ENCODE results near the gene IL17F. TPM values are rescaled to one million over a fixed set of nuclear protein-coding genes. Genes with fewer than 3 reads are reported as not detected.

IL17F gene
- total RNA-seq, 1 experiment from 2014 or later = not detected

GRCh38 chr6:52210227-52210626 is 34.1 kb downstream of the IL17F start:
- H3K36me3 ChIP-seq (ENCODE audit: control insufficient read depth in 1 of 2, insufficient read depth in 2 of 2, low read length in 2 of 2) = no peaks in the 10 kb centered on the region
- H3K4me1 ChIP-seq (ENCODE audit: control insufficient read depth in 1 of 2, insufficient read depth in 2 of 2, low read length in 2 of 2) = no peaks in the 10 kb centered on the region
- POLR2A ChIA-PET = no interaction called here
- H4K20me1 ChIP-seq (ENCODE audit: insufficient read depth) = no peaks in the 10 kb centered on the region
- no peak for ATAC-seq
- no peaks in the 10 kb centered on the region for H3K9me3 ChIP-seq (ENCODE audit: control insufficient read depth in 1 of 2, insufficient read depth in 1 of 2, low read depth in 1 of 2, low read length in 2 of 2)
- BruUV-seq (replicated peaks) = no TSS peak
- no peak overlapping the region for H2AFZ ChIP-seq (ENCODE audit: low read depth, low read length, poor library complexity, severe bottlenecking)
- no peaks in the 10 kb centered on the region for H3K79me2 ChIP-seq (ENCODE audit: insufficient read depth, low read length)
- TF ChIP-seq CBX3 (IDR thresholded peaks at IDR 0.05; ENCODE audit: low read depth) = no peak
- TF ChIP-seq TCF7L2 (IDR thresholded peaks at IDR 0.05; ENCODE audit: borderline replicate concordance, extremely low read depth, insufficient read depth, insufficient read length) = no peak
- TF ChIP-seq EGR1 (IDR thresholded peaks at IDR 0.05; ENCODE audit: low read depth) = no peak
- TF ChIP-seq ZNF274 (IDR thresholded peaks at IDR 0.05; ENCODE audit: low read depth, low read length) = no peak
- no peak for TF ChIP-seq SP1 (IDR thresholded peaks at IDR 0.05; ENCODE audit: low read depth)
- no peak for TF ChIP-seq SIN3A (IDR thresholded peaks at IDR 0.05; ENCODE audit: low read depth)
- TF ChIP-seq EZH2 (IDR thresholded peaks at IDR 0.05) = no peak
- TF ChIP-seq POLR2AphosphoS5 (IDR thresholded peaks at IDR 0.05; ENCODE audit: low read depth, low read length) = no peak
- TF ChIP-seq ATF3 (IDR thresholded peaks at IDR 0.05) = no peak
- TF ChIP-seq MAX (IDR thresholded peaks at IDR 0.05) = no peak
- H3K4me3 ChIP-seq (replicated peaks in 1 of 2; ENCODE audit: low read depth in 1 of 2, low read length in 2 of 2) = no peak overlapping the region
- DNase-seq (ENCODE audit: low read depth, low spot score) = no peak
- RAD21 ChIA-PET (ENCODE audit: low non-redundant PET in 1 of 2, low total read pairs in 2 of 2, uncharacterized antibody in 2 of 2, unreplicated experiment in 2 of 2) = no interaction called here
- no peak overlapping the region for H3K4me2 ChIP-seq (ENCODE audit: low read length)
- no peak overlapping the region for H3K9ac ChIP-seq (ENCODE audit: low read length)
- no peak overlapping the region for H3K27ac ChIP-seq (ENCODE audit: low read depth, low read length)
- CTCF ChIA-PET = no interaction called here
- intact Hi-C loops (cut with micrococcal nuclease) = no loop called here
- peaks cover 22% of the 10 kb centered on the region for H3K27me3 ChIP-seq (ENCODE audit: insufficient read depth, low read length)
- H3K9me2 ChIP-seq (ENCODE audit: insufficient read depth) = no peaks in the 10 kb centered on the region

GRCh38 chr6:52209770-52210169 is 34.5 kb downstream of the IL17F start:
- no peaks in the 10 kb centered on the region for H4K20me1 ChIP-seq (ENCODE audit: insufficient read depth)
- TF ChIP-seq ELF1 (IDR thresholded peaks at IDR 0.05; ENCODE audit: borderline replicate concordance, low read depth) (no peak), EGR1 (IDR thresholded peaks at IDR 0.05; ENCODE audit: low read depth) (no peak), EZH2phosphoT487 (IDR thresholded peaks at IDR 0.05; ENCODE audit: borderline replicate concordance) (no peak), SRF (IDR thresholded peaks at IDR 0.05; ENCODE audit: low read depth) (no peak), SIN3A (IDR thresholded peaks at IDR 0.05; ENCODE audit: low read depth) (no peak), CTCF (IDR thresholded peaks at IDR 0.05 in 2 of 3, conservative IDR thresholded peaks at IDR 0.05 in 1 of 3; ENCODE audit: borderline replicate concordance in 1 of 3, insufficient read depth in 1 of 3, low read depth in 2 of 3, low read length in 2 of 3) (no peak), RAD21 (IDR thresholded peaks at IDR 0.05; ENCODE audit: low read depth) (no peak), MAX (IDR thresholded peaks at IDR 0.05) (no peak), CBX3 (IDR thresholded peaks at IDR 0.05; ENCODE audit: low read depth) (no peak), REST (IDR thresholded peaks at IDR 0.05; ENCODE audit: low read depth) (no peak)

More at GRCh38 chr6:52209770-52210169, 34.5 kb downstream of the IL17F start:
- DNase-seq (ENCODE audit: low read depth, low spot score) (no peak), ATAC-seq (no peak)
- Histone ChIP-seq H3K4me2 (ENCODE audit: low read length) (no peak overlapping the region), H3K9me3 (ENCODE audit: control insufficient read depth in 1 of 2, insufficient read depth in 1 of 2, low read depth in 1 of 2, low read length in 2 of 2) (no peaks in the 10 kb centered on the region), H3K4me3 (replicated peaks in 1 of 2; ENCODE audit: low read depth in 1 of 2, low read length in 2 of 2) (no peak overlapping the region), H2AFZ (ENCODE audit: low read depth, low read length, poor library complexity, severe bottlenecking) (no peak overlapping the region), H3K27ac (ENCODE audit: low read depth, low read length) (no peak overlapping the region), H3K27me3 (ENCODE audit: insufficient read depth, low read length) (peaks cover 22% of the 10 kb centered on the region), H3K9ac (ENCODE audit: low read length) (no peak overlapping the region), H3K4me1 (ENCODE audit: control insufficient read depth in 1 of 2, insufficient read depth in 2 of 2, low read length in 2 of 2) (no peaks in the 10 kb centered on the region), H3K36me3 (ENCODE audit: control insufficient read depth in 1 of 2, insufficient read depth in 2 of 2, low read length in 2 of 2) (no peaks in the 10 kb centered on the region), H3K79me2 (ENCODE audit: insufficient read depth, low read length) (no peaks in the 10 kb centered on the region), H3K9me2 (ENCODE audit: insufficient read depth) (no peaks in the 10 kb centered on the region)
- ChIA-PET POLR2A (no interaction called here), CTCF (no interaction called here), RAD21 (ENCODE audit: low non-redundant PET in 1 of 2, low total read pairs in 2 of 2, uncharacterized antibody in 2 of 2, unreplicated experiment in 2 of 2) (no interaction called here)
- no TSS peak for BruUV-seq (replicated peaks)
- intact Hi-C loops (cut with micrococcal nuclease) = no loop called here
